ENCODE results near the gene SLC25A23. TPM values are rescaled to one million over a fixed set of nuclear protein-coding genes. Genes with fewer than 3 reads are reported as not detected.

Gene SLC25A23
- total and polyA plus RNA-seq, 9 of the 15 experiments (the other 6 are each of a cell fraction or from before 2014, with no cell fraction given): 6.1 to 72.0 (median 26.6) TPM

- TF ChIP-seq, protein P1, sequence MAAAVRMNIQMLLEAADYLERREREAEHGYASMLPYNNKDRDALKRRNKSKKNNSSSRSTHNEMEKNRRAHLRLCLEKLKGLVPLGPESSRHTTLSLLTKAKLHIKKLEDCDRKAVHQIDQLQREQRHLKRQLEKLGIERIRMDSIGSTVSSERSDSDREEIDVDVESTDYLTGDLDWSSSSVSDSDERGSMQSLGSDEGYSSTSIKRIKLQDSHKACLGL (CRISPR knock-in tag; IDR thresholded peaks at IDR 0.05; ENCODE audit: borderline replicate concordance, poor library complexity, severe bottlenecking): no peak
- TF ChIP-seq ILK (tag; IDR thresholded peaks at IDR 0.05; ENCODE audit: borderline replicate concordance, low read depth): no peak
- TF ChIP-seq RNF219 (CRISPR knock-in tag; IDR thresholded peaks at IDR 0.05): no peak
- TF ChIP-seq TBP (optimal IDR thresholded peaks at IDR 0.05; ENCODE audit: low read depth, low read length): no peak
- TF ChIP-seq SRSF3 (IDR thresholded peaks at IDR 0.05; ENCODE audit: insufficient read depth, low read length): no peak
- peak in 1 of 2 experiments; percentile 30; a peak in 1 of 4 replicates for TF ChIP-seq MAZ (CRISPR knock-in tag; conservative IDR thresholded peaks at IDR 0.05 in 1 of 2, IDR thresholded peaks at IDR 0.05 in 1 of 2)
- TF ChIP-seq, protein P2, sequence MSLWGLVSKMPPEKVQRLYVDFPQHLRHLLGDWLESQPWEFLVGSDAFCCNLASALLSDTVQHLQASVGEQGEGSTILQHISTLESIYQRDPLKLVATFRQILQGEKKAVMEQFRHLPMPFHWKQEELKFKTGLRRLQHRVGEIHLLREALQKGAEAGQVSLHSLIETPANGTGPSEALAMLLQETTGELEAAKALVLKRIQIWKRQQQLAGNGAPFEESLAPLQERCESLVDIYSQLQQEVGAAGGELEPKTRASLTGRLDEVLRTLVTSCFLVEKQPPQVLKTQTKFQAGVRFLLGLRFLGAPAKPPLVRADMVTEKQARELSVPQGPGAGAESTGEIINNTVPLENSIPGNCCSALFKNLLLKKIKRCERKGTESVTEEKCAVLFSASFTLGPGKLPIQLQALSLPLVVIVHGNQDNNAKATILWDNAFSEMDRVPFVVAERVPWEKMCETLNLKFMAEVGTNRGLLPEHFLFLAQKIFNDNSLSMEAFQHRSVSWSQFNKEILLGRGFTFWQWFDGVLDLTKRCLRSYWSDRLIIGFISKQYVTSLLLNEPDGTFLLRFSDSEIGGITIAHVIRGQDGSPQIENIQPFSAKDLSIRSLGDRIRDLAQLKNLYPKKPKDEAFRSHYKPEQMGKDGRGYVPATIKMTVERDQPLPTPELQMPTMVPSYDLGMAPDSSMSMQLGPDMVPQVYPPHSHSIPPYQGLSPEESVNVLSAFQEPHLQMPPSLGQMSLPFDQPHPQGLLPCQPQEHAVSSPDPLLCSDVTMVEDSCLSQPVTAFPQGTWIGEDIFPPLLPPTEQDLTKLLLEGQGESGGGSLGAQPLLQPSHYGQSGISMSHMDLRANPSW (CRISPR knock-in tag; IDR thresholded peaks at IDR 0.05): no peak
- TF ChIP-seq FOXP1 (CRISPR knock-in tag; IDR thresholded peaks at IDR 0.05): no peak
- no peak for TF ChIP-seq BRD4 (IDR thresholded peaks at IDR 0.05)
- TF ChIP-seq, protein P3, sequence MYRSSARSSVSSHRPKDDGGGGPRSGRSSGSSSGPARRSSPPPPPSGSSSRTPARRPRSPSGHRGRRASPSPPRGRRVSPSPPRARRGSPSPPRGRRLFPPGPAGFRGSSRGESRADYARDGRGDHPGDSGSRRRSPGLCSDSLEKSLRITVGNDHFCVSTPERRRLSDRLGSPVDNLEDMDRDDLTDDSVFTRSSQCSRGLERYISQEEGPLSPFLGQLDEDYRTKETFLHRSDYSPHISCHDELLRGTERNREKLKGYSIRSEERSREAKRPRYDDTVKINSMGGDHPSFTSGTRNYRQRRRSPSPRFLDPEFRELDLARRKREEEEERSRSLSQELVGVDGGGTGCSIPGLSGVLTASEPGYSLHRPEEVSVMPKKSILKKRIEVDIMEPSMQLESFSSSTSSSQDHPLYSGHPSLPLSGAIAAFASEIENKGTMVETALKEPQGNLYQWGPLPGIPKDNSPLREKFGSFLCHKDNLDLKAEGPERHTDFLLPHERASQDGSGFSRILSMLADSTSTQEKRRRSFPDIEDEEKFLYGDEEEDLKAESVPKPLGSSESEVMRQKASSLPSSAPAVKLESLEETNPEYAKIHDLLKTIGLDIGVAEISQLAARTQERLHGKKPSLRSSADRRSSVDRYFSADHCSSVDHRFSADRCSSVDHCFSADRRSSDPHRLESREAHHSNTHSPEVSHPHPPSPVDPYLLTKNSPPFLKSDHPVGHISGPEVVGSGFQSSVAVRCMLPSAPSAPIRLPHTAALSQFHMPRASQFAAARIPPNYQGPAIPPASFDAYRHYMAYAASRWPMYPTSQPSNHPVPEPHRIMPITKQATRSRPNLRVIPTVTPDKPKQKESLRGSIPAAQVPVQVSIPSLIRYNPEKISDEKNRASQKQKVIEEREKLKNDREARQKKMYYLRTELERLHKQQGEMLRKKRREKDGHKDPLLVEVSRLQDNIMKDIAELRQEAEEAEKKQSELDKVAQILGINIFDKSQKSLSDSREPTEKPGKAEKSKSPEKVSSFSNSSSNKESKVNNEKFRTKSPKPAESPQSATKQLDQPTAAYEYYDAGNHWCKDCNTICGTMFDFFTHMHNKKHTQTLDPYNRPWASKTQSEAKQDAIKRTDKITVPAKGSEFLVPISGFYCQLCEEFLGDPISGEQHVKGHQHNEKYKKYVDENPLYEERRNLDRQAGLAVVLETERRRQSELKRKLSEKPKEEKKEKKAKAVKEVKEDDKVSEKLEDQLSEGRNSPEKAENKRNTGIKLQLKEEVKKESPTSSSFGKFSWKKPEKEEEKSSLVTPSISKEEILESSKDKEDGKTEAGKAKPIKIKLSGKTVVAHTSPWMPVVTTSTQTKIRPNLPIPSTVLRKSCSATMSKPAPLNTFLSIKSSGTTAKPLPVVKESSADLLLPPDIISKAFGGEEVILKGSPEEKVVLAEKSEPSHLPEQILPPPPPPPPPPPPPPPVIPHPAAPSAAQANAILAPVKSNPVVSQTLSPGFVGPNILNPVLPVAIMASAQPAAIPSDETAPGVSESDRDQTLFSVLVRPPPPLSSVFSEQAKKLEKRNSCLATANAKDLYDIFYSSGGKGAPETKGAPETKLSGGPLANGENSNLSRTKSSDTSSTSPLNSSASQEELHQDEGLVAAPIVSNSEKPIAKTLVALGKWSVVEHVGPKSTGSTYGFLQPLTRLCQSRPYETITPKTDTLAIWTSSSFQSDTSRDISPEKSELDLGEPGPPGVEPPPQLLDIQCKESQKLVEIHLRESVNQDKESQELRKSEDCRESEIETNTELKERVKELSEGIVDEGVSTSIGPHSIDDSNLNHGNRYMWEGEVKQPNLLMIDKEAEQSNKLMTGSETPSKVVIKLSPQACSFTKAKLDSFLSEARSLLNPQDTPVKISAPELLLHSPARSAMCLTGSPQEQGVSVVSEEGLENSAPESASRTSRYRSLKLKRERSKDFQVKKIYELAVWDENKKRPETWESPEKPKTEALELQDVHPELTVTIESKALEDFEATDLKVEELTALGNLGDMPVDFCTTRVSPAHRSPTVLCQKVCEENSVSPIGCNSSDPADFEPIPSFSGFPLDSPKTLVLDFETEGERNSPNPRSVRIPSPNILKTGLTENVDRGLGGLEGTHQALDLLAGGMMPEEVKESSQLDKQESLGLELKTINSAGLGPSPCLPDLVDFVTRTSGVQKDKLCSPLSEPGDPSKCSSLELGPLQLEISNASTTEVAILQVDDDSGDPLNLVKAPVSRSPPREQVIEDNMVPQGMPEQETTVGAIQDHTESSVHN (IDR thresholded peaks at IDR 0.05; ENCODE audit: borderline replicate concordance in 1 of 2, low read depth in 1 of 2): no peak
- no peak for TF ChIP-seq RBM17 (IDR thresholded peaks at IDR 0.05; ENCODE audit: borderline replicate concordance, low read depth, low read length)
- no peak for TF ChIP-seq ZC3H11A (IDR thresholded peaks at IDR 0.05; ENCODE audit: low read depth, low read length)
These were observed at the start of gene SLC25A23 (continued) for GRCh38 chr19:6459262-6460098.

Data from K562 (cell line).